T-cell (primary cell): ENCODE measurements around the gene LLGL1. TPM values are rescaled to one million over a fixed set of nuclear protein-coding genes. Genes with fewer than 3 reads are reported as not detected.

Experiments
- ATAC-seq, 4 experiments: fragments of 200-7000 bp in 3 of 4; fragments of 150-1000 bp in 1 of 4; cut with Tn5 transposase; replicated peaks in 1 of 4; 1 replicate in 3 of 4; 2 replicates in 1 of 4; pipeline ENCODE4 v1.10.0; 2021; ENCODE audit warnings: moderate library complexity in 3 of 4, mild to moderate bottlenecking in 2 of 4, moderate number of reproducible peaks in 1 of 4
- CTCF ChIA-PET, 2 donors: fragments of 300-600 bp; sonication (Branson Sonifier 250); formaldehyde crosslinking; loops; one replicate each; lab custom pipeline; 2022; ENCODE audit warnings: antibody characterized with exemption in 2 of 2; lab: Charles Lee
- POLR2A ChIA-PET, 2 donors: fragments of 300-600 bp; sonication (Branson Sonifier 250); formaldehyde crosslinking; loops; one replicate each; lab custom pipeline; 2022; ENCODE audit warnings: antibody characterized with exemption in 2 of 2; lab: Charles Lee
- DNase-seq, 35 experiments: peaks; one replicate each; pipeline versions ENCODE4 v3.0.0 to v3.0.0-alpha.2; 2013 to 2023
- H3K27ac ChIP-seq: one replicate; pipeline ENCODE4 v1.5.1; 2013; ENCODE audit warnings: low read length
- H3K27me3 ChIP-seq, 2 experiments: replicated peaks in 1 of 2; 1 replicate in 1 of 2; 2 replicates in 1 of 2; pipeline versions ENCODE4 v1.6.1 to v1.7.0; 2013; ENCODE audit warnings: low read length in 1 of 2, mixed read lengths in 1 of 2; ENCODE audit not compliant: control insufficient read depth in 2 of 2, insufficient read depth in 2 of 2; ENCODE audit errors: extremely low read depth in 1 of 2
- H3K36me3 ChIP-seq, 2 donors: 1 replicate in 1 of 2; 2 replicates in 1 of 2; pipeline versions ENCODE4 v1.6.1 to v1.7.0; 2013; ENCODE audit warnings: low read length in 1 of 2; ENCODE audit not compliant: control insufficient read depth in 2 of 2, insufficient read depth in 1 of 2; ENCODE audit errors: extremely low read depth in 1 of 2
- H3K4me1 ChIP-seq, 2 experiments: 1 replicate in 1 of 2; 2 replicates in 1 of 2; pipeline versions ENCODE4 v1.6.1 to v1.7.0; 2013; ENCODE audit warnings: low read length in 2 of 2, mixed read lengths in 1 of 2; ENCODE audit not compliant: insufficient read depth in 2 of 2, control insufficient read depth in 1 of 2; ENCODE audit errors: extremely low read depth in 1 of 2
- H3K4me3 ChIP-seq, 2 donors: 1 replicate in 1 of 2; 2 replicates in 1 of 2; pipeline versions ENCODE4 v1.5.1 to v1.7.0; 2013; ENCODE audit warnings: mild to moderate bottlenecking in 2 of 2, low read length in 1 of 2, moderate library complexity in 1 of 2; ENCODE audit not compliant: control insufficient read depth in 1 of 2; ENCODE audit errors: extremely low read depth in 1 of 2
- H3K9me3 ChIP-seq: 2 replicates; pipeline ENCODE4 v1.7.0; 2013
- H3K27ac Mint-ChIP-seq, 2 donors: one replicate each; pipeline ENCODE4 v1.8.0; 2020 to 2021; ENCODE audit warnings: mild to moderate bottlenecking in 2 of 2, mixed read lengths in 2 of 2
- H3K27me3 Mint-ChIP-seq, 2 donors: one replicate each; pipeline ENCODE4 v1.8.0; 2021 to 2022; ENCODE audit warnings: mixed read lengths in 2 of 2
- H3K36me3 Mint-ChIP-seq: one replicate; pipeline ENCODE4 v1.8.0; 2021; ENCODE audit warnings: mixed read lengths
- H3K4me1 Mint-ChIP-seq, 3 donors: one replicate each; pipeline ENCODE4 v1.8.0; 2020 to 2022; ENCODE audit warnings: mixed read lengths in 3 of 3, mild to moderate bottlenecking in 1 of 3
- H3K4me3 Mint-ChIP-seq, 3 donors: one replicate each; pipeline ENCODE4 v1.8.0; 2020 to 2022; ENCODE audit warnings: mild to moderate bottlenecking in 3 of 3, mixed read lengths in 3 of 3, moderate library complexity in 3 of 3
- H3K9me3 Mint-ChIP-seq, 3 donors: one replicate each; pipeline ENCODE4 v1.8.0; 2020 to 2022; ENCODE audit warnings: mixed read lengths in 3 of 3
- WGBS: methylation state at CpG from one replicate; pipeline ENCODE4 v1.1.5; 2013; ENCODE audit warnings: missing lambda C conversion rate; ENCODE audit not compliant: insufficient coverage; 5-methylcytosine and 5-hydroxymethylcytosine counted together
- total RNA-seq, 35 experiments: library from RNA in 6 of 35; stranded (reverse) in 6 of 35; fragments of 120-200 nt in 1 of 35; gene quantifications; one replicate each; pipeline versions ENCODE4 v1.2.1 to v1.2.4 and lab custom pipeline; 2013 to 2026

LLGL1 gene
- total RNA-seq, 5 donors from 2014 or later (not counting 1 experiment from before 2014, with no cell fraction given) = 13.1 to 24.3 (median 23.2) TPM

DNA sequence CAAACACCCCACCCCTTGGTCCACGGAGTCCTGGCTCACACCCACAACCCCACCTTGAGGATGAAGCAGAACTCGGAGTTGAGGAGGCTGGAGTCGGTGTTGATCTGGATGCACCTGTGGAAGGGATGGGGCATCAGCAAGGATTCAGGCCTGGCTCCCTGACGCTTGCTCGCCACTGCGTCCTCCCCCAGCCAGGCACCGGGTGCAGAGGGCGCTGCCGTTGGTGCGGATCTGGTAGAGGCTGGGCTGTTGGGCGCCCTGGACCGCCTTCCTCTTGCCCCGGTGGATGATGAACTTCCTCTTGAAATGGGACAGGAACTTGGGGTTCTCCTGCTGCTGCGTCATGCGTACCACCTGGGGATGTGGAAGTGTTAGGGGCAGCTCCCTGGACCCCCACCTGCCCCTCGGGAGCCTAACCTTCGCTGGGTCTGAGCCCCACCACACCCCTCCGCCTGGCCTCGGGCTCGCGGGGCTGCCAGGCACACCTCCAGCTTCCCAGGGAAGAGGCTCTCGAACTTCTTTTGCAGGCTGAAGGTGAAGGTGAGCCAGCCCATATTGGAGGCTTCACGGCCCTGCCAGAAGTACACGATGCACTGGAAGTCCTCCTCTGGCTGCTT is 20.8 kb downstream of the LLGL1 start:
- Mint-ChIP-seq H3K27me3 (no peaks in the 10 kb centered on the region), H3K27ac (no peak overlapping the region), H3K36me3 (peaks cover 31% of the 10 kb centered on the region), H3K9me3 (no peaks in the 10 kb centered on the region), H3K4me3 (no peak overlapping the region), H3K4me1 (peaks cover 0 to 9% (median 2%) of the 10 kb centered on the region in 3 donors)
- over 99% methylated on average over 17 of the region's 24 CpGs for WGBS
- Histone ChIP-seq H3K4me1 (peaks cover 0 to 5% of the 10 kb centered on the region in 2 experiments), H3K27me3 (no peaks in the 10 kb centered on the region), H3K4me3 (no peak overlapping the region), H3K9me3 (no peaks in the 10 kb centered on the region), H3K27ac (no peak overlapping the region), H3K36me3 (peaks cover 30 to 64% of the 10 kb centered on the region in 2 donors)
- no peak for DNase-seq
- ATAC-seq = no peak
- POLR2A ChIA-PET = no interaction called here
- CTCF ChIA-PET = no interaction called here

- Histone ChIP-seq H3K27ac (no peak overlapping the region), H3K4me1 (peaks cover 0 to 5% of the 10 kb centered on the region in 2 experiments), H3K27me3 (no peaks in the 10 kb centered on the region), H3K36me3 (peaks cover 30 to 72% of the 10 kb centered on the region in 2 donors), H3K4me3 (no peak overlapping the region), H3K9me3 (no peaks in the 10 kb centered on the region)
- ATAC-seq (peak in 1 of 4 experiments; percentile 36), DNase-seq (peak in 8 of 35 experiments; percentile 20 to 37 (median 29))
- H3K36me3 Mint-ChIP-seq = peaks cover 34% of the 10 kb centered on the region
- H3K4me3 Mint-ChIP-seq = no peak overlapping the region
- no peak overlapping the region for H3K27ac Mint-ChIP-seq
- ChIA-PET CTCF (no interaction called here), POLR2A (no interaction called here)
- peaks cover 0 to 9% (median 2%) of the 10 kb centered on the region in 3 donors for H3K4me1 Mint-ChIP-seq
- no peaks in the 10 kb centered on the region for H3K9me3 Mint-ChIP-seq
- WGBS = 94% methylated on average over 27 of the region's 46 CpGs
- no peaks in the 10 kb centered on the region for H3K27me3 Mint-ChIP-seq
Observed at GRCh38 chr17:18246880-18247612, 21.6 kb downstream of the LLGL1 start.

DNA sequence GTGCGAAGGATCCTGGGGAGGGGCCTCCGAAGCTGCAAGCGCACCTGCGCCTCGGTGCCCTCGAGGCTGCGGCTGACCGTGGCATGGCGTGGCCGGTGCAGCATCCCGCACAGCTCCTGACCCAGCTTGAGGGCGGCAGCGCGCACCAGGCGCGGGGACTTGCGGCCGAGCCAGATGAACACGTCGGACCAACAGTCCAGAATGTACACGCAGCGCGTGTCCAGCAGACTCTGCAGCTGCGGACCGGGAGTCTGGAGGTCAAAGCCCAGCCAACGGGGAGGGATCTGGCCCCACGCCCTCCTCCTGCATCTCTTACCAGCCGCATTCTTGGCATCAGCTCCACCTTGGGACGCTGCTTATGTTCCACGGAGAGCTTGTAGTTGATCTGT is 22.2 kb downstream of the LLGL1 start:
- H3K36me3 ChIP-seq = peaks cover 32 to 74% of the 10 kb centered on the region in 2 donors
- POLR2A ChIA-PET = no interaction called here
- Mint-ChIP-seq H3K4me1 (peaks cover 0 to 9% (median 2%) of the 10 kb centered on the region in 3 donors), H3K4me3 (no peak overlapping the region), H3K9me3 (no peaks in the 10 kb centered on the region), H3K36me3 (peaks cover 34% of the 10 kb centered on the region), H3K27me3 (no peaks in the 10 kb centered on the region), H3K27ac (no peak overlapping the region)
- ATAC-seq (no peak), DNase-seq (no peak)
- peaks cover 0 to 5% of the 10 kb centered on the region in 2 experiments for H3K4me1 ChIP-seq
- H3K4me3 ChIP-seq = no peak overlapping the region
- H3K9me3 ChIP-seq = no peaks in the 10 kb centered on the region
- no peak overlapping the region for H3K27ac ChIP-seq
- H3K27me3 ChIP-seq = no peaks in the 10 kb centered on the region
- WGBS = 97% methylated on average over 26 of the region's 30 CpGs
- CTCF ChIA-PET = no interaction called here

GRCh38 chr17:18248300-18248731 is 22.9 kb downstream of the LLGL1 start:
- Histone ChIP-seq H3K27me3 (no peaks in the 10 kb centered on the region), H3K36me3 (peaks cover 32 to 79% of the 10 kb centered on the region in 2 donors), H3K4me1 (peaks cover 0 to 5% of the 10 kb centered on the region in 2 experiments), H3K27ac (no peak overlapping the region), H3K4me3 (no peak overlapping the region), H3K9me3 (no peaks in the 10 kb centered on the region)
- peak; percentile 72 to 79 (median 74) for ATAC-seq
- H3K4me1 Mint-ChIP-seq = peaks cover 0 to 9% (median 2%) of the 10 kb centered on the region in 3 donors
- H3K4me3 Mint-ChIP-seq = no peak overlapping the region
- CTCF ChIA-PET = no interaction called here
- no peaks in the 10 kb centered on the region for H3K9me3 Mint-ChIP-seq
- peak; percentile 38 to 79 (median 59) for DNase-seq
- H3K36me3 Mint-ChIP-seq = peaks cover 35% of the 10 kb centered on the region
- POLR2A ChIA-PET = no interaction called here
- WGBS = 64% methylated on average over 8 of the region's 9 CpGs
- H3K27me3 Mint-ChIP-seq = no peaks in the 10 kb centered on the region
- peak overlapping the region in 1 of 2 donors; percentile 58 for H3K27ac Mint-ChIP-seq

GRCh38 chr17:18248811-18249210 is 23.4 kb downstream of the LLGL1 start:
- Mint-ChIP-seq H3K36me3 (peaks cover 39% of the 10 kb centered on the region), H3K4me1 (peaks cover 0 to 9% (median 2%) of the 10 kb centered on the region in 3 donors), H3K4me3 (no peak overlapping the region), H3K9me3 (no peaks in the 10 kb centered on the region), H3K27me3 (no peaks in the 10 kb centered on the region), H3K27ac (no peak overlapping the region)
- ATAC-seq (no peak), DNase-seq (no peak)
- ChIA-PET POLR2A (no interaction called here), CTCF (interaction anchor here in 1 of 2 donors (0.9 kb wide), 1 partner anchor 377 kb away, joined by 3 read pairs; no protein-coding TSS in a partner anchor)
- Histone ChIP-seq H3K9me3 (no peaks in the 10 kb centered on the region), H3K36me3 (peaks cover 27 to 84% of the 10 kb centered on the region in 2 donors), H3K4me1 (peaks cover 0 to 5% of the 10 kb centered on the region in 2 experiments), H3K27me3 (no peaks in the 10 kb centered on the region), H3K27ac (no peak overlapping the region), H3K4me3 (no peak overlapping the region)
- no CpG with 5 or more reads among the region's 7 CpGs for WGBS

DNA sequence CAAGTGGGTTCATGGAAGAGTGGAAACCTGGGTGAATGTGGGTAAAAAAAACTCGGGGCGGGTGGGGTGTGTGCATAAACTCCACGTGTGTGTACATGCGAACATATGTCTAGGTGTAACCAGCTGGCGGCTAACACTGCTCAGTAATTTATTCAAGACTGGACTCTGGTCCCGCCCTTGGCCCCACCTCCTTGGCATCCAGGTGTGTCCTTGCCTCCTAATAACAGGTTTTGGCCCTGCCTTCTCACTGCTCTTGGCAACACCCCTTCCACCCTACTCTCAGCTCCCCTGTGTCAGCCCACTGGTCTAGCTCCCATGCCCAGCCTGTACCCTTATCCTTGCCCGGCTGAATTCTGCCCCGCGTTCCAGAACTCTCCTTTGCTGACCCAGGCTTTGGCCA is 24.8 kb downstream of the LLGL1 start:
- ATAC-seq (no peak), DNase-seq (no peak)
- Histone ChIP-seq H3K4me3 (no peak overlapping the region), H3K36me3 (peaks cover 25 to 92% of the 10 kb centered on the region in 2 donors), H3K27ac (no peak overlapping the region), H3K4me1 (peaks cover 0 to 5% of the 10 kb centered on the region in 2 experiments), H3K27me3 (no peaks in the 10 kb centered on the region), H3K9me3 (no peaks in the 10 kb centered on the region)
- Mint-ChIP-seq H3K4me1 (peaks cover 0 to 9% (median 2%) of the 10 kb centered on the region in 3 donors), H3K4me3 (no peak overlapping the region), H3K9me3 (no peaks in the 10 kb centered on the region), H3K36me3 (peaks cover 44% of the 10 kb centered on the region), H3K27me3 (no peaks in the 10 kb centered on the region), H3K27ac (no peak overlapping the region)
- ChIA-PET CTCF (interaction anchor here in 1 of 2 donors (0.6 kb wide), 1 partner anchor 11 kb away, joined by 6 read pairs; no protein-coding TSS in a partner anchor), POLR2A (no interaction called here)
- 82% methylated on average over 9 of the region's 9 CpGs for WGBS
